Stimulated activated naive CD8-positive, alpha-beta T cell treated with anti-CD3 and anti-CD28 coated beads, Interleukin-15, amount 100 ng/mL, for 72 hours (primary cell): ENCODE results near the gene DCAF5.
A peak's percentile ranks its signal among the peaks of the same experiment; 100 is the strongest.
"Not testable (repeated sequence)": the region's sequence is repeated elsewhere in the genome, so short reads cannot be mapped to it uniquely, and the experiment has no call there.

Experiments
- ATAC-seq: fragments of 150-1000 bp; cut with Tn5 transposase; 2 replicates; pipeline ENCODE4 v1.10.0; 2021; ENCODE audit warnings: mild to moderate bottlenecking, moderate library complexity
- DNase-seq, 2 donors: peaks; one replicate each; pipeline ENCODE4 v3.0.0; 2021 to 2022
- H3K27ac Mint-ChIP-seq, 2 donors: one replicate each; pipeline ENCODE4 v1.8.0; 2022; ENCODE audit warnings: mild to moderate bottlenecking in 2 of 2, mixed read lengths in 2 of 2, moderate library complexity in 2 of 2
- H3K27me3 Mint-ChIP-seq: one replicate; pipeline ENCODE4 v1.8.0; 2022; ENCODE audit warnings: mixed read lengths
- H3K4me1 Mint-ChIP-seq: one replicate; pipeline ENCODE4 v1.8.0; 2022; ENCODE audit warnings: mild to moderate bottlenecking, mixed read lengths
- H3K4me3 Mint-ChIP-seq, 2 donors: one replicate each; pipeline ENCODE4 v1.8.0; 2022; ENCODE audit warnings: mild to moderate bottlenecking in 2 of 2, mixed read lengths in 2 of 2, moderate library complexity in 1 of 2
- H3K9me3 Mint-ChIP-seq, 2 donors: one replicate each; pipeline ENCODE4 v1.8.0; 2022; ENCODE audit warnings: mixed read lengths in 2 of 2

Gene DCAF5

GRCh38 chr14:69152902-69153151 is at the start of gene DCAF5:
Gene DCAF5, minus strand, starts transcription at chr14:69153119. Its CDS starts 141 bp downstream, at chr14:69152978.
- peak within 1 kb of the TSS; percentile 91 to 96 for H3K4me3 Mint-ChIP-seq
- peaks cover 39% of the 10 kb centered on the region for H3K4me1 Mint-ChIP-seq
- no peak for DNase-seq
- ATAC-seq: no peak
- peak within 1 kb of the TSS; percentile 98 for H3K27ac Mint-ChIP-seq
- no peaks in the 10 kb centered on the region for H3K9me3 Mint-ChIP-seq
- no peaks in the 10 kb centered on the region for H3K27me3 Mint-ChIP-seq

- DNase-seq (no peak), ATAC-seq (no peak)
- no peaks in the 10 kb centered on the region for H3K4me1 Mint-ChIP-seq
- H3K9me3 Mint-ChIP-seq: no peaks in the 10 kb centered on the region
- no peak overlapping the region for H3K27ac Mint-ChIP-seq
- no peaks in the 10 kb centered on the region for H3K27me3 Mint-ChIP-seq
- H3K4me3 Mint-ChIP-seq: no peak overlapping the region
These were observed 46.9 kb upstream of the DCAF5 start for GRCh38 chr14:69199786-69200185.

- H3K4me3 Mint-ChIP-seq: peak overlapping the region; percentile 48 to 96
- H3K9me3 Mint-ChIP-seq: no peaks in the 10 kb centered on the region
- peaks cover 39% of the 10 kb centered on the region for H3K4me1 Mint-ChIP-seq
- H3K27ac Mint-ChIP-seq: no peak overlapping the region
- DNase-seq (no peak), ATAC-seq (no peak)
- no peaks in the 10 kb centered on the region for H3K27me3 Mint-ChIP-seq
These were observed 40.8 kb upstream of the DCAF5 start for GRCh38 chr14:69193721-69194120.

DNA sequence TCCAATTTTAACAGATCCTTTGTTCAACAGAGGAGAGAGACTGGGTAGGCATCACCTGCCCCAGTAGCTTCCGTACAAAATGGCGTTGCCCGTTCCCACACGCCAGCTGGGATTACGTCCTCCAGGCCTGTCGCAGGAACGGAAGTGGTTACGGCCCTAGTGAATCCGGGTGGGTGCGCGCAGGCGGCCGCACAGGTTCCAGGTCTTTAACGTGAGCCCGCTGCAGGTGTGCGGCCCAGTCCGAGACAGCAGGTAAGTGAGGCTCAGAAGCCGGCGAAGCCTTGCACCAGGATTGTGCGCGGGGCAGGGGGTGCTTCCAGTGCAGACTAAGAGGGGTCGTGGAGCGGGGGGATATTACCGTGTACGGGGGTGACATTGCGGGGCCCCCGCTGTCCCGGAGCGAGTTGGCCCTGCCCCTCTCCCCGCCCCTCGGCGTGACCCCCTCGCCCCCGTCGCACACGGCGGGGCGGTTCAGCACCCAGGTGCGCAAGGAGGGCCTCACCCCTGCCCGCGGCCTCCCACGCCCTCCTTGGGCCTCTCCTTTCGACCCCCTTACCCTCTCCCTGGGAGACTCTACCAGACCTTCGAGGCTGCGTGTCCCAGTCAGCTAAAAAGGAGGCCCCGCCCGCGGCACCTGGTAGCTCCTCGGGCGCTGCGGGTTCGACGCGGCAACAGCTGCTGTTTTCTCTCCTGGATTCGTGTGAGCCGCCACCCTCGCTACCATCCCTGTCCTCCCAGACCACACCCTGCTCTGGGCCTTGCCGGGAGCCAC is 38.6 kb upstream of the DCAF5 start, which contains the start of gene EXD2:
TSS of gene EXD2 (plus strand) at position 159 of the 772 bp plus-strand sequence. CDS start 17,973 bp downstream, outside the sequence.
- ATAC-seq (peak; percentile 95), DNase-seq (peak; percentile 79 to 86)
- Mint-ChIP-seq H3K27me3 (no peaks in the 10 kb centered on the region), H3K9me3 (no peaks in the 10 kb centered on the region), H3K27ac (peak within 1 kb of the TSS; percentile 97 to 99), H3K4me3 (peak within 1 kb of the TSS; percentile 96 to 97), H3K4me1 (peaks cover 39% of the 10 kb centered on the region)

DNA sequence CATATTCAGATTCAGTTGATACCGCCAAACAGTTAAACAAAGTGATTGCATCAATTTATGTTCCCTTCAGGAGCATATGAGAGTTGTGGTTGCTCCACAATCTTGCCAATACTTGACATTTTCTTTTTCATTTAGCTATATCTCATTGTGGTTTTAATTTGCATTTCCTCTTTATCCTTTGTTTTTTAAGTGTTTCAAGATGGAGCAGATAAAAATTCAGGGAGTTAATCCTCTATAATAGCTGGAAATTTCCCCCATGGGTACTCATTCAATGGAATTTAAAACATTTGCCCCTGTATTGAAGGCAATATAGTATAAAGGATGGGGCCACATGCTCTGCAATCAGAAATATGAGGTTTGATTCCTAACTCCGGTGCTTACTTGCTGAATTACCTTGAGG is 37.3 kb upstream of the DCAF5 start:
- Mint-ChIP-seq H3K4me3 (peak overlapping the region in 1 of 2 donors; percentile 96), H3K4me1 (peaks cover 39% of the 10 kb centered on the region), H3K9me3 (no peaks in the 10 kb centered on the region), H3K27me3 (no peaks in the 10 kb centered on the region), H3K27ac (no peak overlapping the region)
- ATAC-seq (no peak), DNase-seq (no peak)

DNA sequence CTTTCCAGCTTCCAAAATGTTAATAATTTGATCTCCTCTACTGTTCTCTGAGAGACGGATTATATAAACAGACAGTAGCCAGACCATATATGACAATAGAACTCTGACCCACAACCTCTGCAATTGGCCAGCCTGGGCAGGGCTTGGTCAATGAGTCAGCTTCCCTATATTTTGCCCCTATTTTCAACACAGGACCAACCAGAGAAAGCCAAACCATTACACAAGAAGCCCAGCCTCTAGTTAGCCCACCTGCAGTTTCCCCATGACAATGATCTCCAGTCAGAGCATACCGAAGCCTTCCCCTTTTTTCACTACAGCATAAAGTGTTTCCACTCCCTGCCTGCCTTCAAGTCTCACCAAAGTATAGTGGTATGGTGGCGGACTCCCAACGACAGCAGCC is 30.8 kb upstream of the DCAF5 start:
- Mint-ChIP-seq H3K4me3 (no peak overlapping the region), H3K27me3 (peaks cover 8% of the 10 kb centered on the region), H3K9me3 (no peaks in the 10 kb centered on the region), H3K27ac (no peak overlapping the region), H3K4me1 (no peaks in the 10 kb centered on the region)
- no peak for DNase-seq
- ATAC-seq: no peak

DNA sequence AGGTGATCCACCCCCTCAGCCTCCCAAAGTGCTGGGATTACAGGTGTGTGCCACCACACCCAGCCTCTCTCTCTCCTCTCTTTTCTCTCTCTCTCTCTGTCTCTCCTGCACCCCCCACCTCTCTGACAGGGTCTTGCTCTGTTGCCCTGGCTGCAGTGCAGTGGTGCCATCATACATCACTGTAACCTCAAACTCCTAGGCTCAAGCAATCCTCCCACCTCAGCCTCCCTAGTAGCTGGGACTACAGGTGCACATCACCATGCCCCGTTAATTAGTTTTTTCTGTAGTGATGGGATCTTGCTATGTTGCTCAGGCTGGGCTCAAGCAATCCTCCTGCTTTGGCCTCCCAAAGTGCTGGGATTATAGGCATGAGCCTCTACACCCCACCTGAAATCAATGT is 29.7 kb upstream of the DCAF5 start:
- H3K27ac Mint-ChIP-seq: peak overlapping the region in 1 of 2 donors; percentile 3
- H3K27me3 Mint-ChIP-seq, DNase-seq, ATAC-seq, H3K4me3 Mint-ChIP-seq, H3K9me3 Mint-ChIP-seq, H3K4me1 Mint-ChIP-seq: not testable (repeated sequence)

DNA sequence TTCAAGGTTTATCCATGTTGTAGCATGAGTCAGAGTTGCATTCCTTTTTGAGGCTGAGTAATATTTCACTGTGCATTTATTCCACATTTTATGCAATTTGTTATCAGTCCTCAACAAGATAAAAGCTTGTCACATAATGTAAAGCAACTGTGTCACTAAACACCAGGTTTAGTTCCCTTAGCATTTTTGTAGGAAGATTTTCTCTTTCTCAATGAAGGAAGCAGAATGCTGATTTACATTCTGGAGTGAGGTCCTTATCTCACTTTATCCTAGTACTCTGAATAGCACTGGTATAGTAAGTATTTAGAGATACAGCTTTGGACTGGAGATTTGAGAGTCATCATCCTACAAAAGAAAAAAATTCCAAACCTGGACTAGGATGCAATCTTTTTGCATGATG is 28.6 kb upstream of the DCAF5 start:
- Mint-ChIP-seq H3K9me3 (no peaks in the 10 kb centered on the region), H3K4me3 (no peak overlapping the region), H3K27ac (no peak overlapping the region), H3K4me1 (no peaks in the 10 kb centered on the region), H3K27me3 (peaks cover 8% of the 10 kb centered on the region)
- DNase-seq (no peak), ATAC-seq (no peak)

DNA sequence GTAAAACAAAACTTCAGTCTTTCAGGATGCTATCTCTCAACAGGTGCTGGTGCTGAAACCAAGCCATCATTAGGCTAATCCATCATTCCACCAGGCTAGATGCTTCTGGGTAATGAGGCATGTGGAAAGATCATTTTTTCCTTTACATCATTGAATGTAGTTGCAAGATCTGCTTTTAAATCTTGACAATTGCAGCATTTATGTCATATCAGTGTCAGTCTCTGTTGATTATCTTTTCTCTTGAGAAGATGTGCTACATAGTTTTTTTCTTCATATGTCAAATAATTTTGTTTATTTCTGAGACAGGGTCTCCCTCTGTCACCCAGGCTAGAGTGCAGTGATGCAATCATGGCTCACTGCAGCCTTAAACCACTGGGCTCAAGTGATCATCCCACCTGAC is 22.2 kb upstream of the DCAF5 start:
- ATAC-seq (no peak), DNase-seq (no peak)
- H3K27ac Mint-ChIP-seq: no peak overlapping the region
- H3K4me1 Mint-ChIP-seq: no peaks in the 10 kb centered on the region
- H3K4me3 Mint-ChIP-seq: no peak overlapping the region
- H3K27me3 Mint-ChIP-seq: no peaks in the 10 kb centered on the region
- no peaks in the 10 kb centered on the region for H3K9me3 Mint-ChIP-seq

DNA sequence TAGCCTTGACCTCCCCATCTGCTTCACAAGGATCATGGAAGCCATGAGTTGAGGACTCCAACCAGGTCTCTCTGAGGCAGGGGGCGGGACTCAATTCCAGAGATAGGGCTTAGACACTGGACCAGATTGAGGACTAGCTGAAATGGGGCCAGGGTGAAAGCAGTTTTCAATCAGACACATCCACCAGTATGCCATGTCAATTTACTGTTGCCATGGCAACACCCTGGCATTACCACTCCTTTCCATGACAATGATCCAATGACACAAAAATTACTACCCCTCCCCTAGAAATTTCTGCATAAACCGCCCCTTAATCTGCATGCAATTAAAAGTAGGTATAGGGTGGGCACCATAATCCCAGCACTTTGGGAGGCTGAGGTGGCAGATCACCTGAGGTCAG is 18.6 kb upstream of the DCAF5 start:
- no peaks in the 10 kb centered on the region for H3K4me1 Mint-ChIP-seq
- DNase-seq: no peak
- no peak overlapping the region for H3K4me3 Mint-ChIP-seq
- no peak overlapping the region for H3K27ac Mint-ChIP-seq
- ATAC-seq: no peak
- H3K27me3 Mint-ChIP-seq: no peaks in the 10 kb centered on the region
- no peaks in the 10 kb centered on the region for H3K9me3 Mint-ChIP-seq

- no peaks in the 10 kb centered on the region for H3K27me3 Mint-ChIP-seq
- ATAC-seq (no peak), DNase-seq (no peak)
- H3K4me3 Mint-ChIP-seq: no peak overlapping the region
- no peaks in the 10 kb centered on the region for H3K9me3 Mint-ChIP-seq
- no peaks in the 10 kb centered on the region for H3K4me1 Mint-ChIP-seq
- no peak overlapping the region for H3K27ac Mint-ChIP-seq
These were observed 17.9 kb upstream of the DCAF5 start for GRCh38 chr14:69170839-69171238.

DNA sequence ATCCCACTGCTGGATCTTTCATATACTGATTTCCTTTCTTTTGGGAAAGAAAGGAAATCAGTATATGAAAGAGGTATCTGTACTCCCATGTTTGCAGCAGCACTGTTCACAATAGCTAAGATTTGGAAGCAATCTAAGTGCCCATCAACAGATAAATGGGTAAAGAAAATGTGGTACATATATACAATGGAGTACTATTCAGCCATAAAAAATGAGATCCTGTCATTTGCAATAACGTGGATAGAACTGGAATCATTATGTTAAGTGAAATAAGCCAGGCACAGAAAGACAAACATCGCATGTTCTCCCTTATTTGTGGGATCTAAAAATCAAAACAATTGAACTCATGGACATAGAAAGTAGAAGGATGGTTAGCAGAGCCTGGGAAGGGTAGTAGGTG is 12.9 kb upstream of the DCAF5 start:
- not testable (repeated sequence) for H3K4me3 Mint-ChIP-seq, DNase-seq, ATAC-seq, H3K27ac Mint-ChIP-seq, H3K4me1 Mint-ChIP-seq, H3K27me3 Mint-ChIP-seq
- peaks cover 12 to 23% of the 10 kb centered on the region in 2 donors for H3K9me3 Mint-ChIP-seq

DNA sequence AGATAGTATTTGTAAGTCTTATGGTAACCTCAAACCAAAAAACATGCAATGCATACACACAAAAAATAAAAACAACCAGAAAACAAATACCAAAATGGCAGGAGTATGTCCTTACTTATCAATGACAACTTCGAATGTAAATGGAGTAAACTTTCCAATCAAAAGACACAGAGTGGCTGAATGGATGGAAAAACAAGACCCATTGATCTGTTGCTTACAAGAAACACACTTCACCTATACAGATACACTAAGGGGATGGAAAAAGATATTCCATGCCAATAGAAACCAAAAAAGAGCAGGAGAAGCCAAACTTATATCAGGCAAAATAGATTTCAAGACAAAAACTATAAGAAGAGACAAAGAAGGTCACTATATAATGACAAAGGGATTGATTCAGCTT is 8.7 kb upstream of the DCAF5 start:
- H3K9me3 Mint-ChIP-seq: peaks cover 12 to 23% of the 10 kb centered on the region in 2 donors
- no peaks in the 10 kb centered on the region for H3K4me1 Mint-ChIP-seq
- ATAC-seq (no peak), DNase-seq (no peak)
- H3K4me3 Mint-ChIP-seq: no peak overlapping the region
- no peak overlapping the region for H3K27ac Mint-ChIP-seq
- H3K27me3 Mint-ChIP-seq: no peaks in the 10 kb centered on the region

- no peak overlapping the region for H3K27ac Mint-ChIP-seq
These were observed 3.3 kb upstream of the DCAF5 start for GRCh38 chr14:69156224-69156623.

DNA sequence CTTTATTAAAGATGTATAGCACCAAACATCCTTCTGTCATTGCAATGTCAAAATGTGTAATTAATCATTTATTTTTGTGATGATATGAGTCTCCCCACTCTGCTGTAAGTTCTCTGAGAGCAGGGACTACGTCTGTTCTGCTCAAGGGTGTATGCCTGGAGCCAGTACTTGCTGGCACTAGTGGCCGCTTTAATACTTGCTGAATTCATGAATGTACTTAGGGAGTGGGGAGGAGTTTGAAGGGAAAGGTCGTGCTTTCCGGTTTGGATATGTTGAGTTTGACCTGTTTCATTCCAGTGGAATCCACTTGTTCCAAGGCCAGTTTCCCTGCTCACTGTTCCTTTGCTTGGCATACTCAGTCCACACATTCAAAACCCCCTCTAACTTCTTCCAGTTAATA is 1.9 kb upstream of the DCAF5 start:
- no peaks in the 10 kb centered on the region for H3K9me3 Mint-ChIP-seq

More at GRCh38 chr14:69156224-69156623, 3.3 kb upstream of the DCAF5 start:
- no peak overlapping the region for H3K4me3 Mint-ChIP-seq
- no peaks in the 10 kb centered on the region for H3K27me3 Mint-ChIP-seq
- no peaks in the 10 kb centered on the region for H3K9me3 Mint-ChIP-seq
- DNase-seq: no peak
- no peak for ATAC-seq
- peaks cover 6% of the 10 kb centered on the region for H3K4me1 Mint-ChIP-seq

DNA sequence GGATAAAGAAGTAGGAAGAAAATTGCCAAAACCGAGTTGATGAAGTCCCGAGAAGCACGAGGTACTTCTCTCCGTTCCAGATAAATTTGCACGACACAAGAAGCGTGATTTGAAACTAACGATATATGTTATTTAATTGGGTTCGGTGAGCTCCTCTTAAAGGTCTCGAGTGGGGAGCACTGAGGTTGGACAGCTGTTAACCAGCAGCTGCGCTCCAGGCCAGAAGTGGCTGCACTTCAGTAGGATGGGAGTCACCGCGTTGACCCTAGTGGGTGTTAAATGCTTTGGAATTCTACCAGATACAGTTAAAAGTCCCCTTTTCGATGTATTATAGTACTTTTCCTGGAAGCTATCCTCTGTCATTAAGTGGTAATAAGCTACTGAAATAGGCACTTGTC is 953 bp upstream of the DCAF5 start:
- DNase-seq: no peak
- Mint-ChIP-seq H3K9me3 (no peaks in the 10 kb centered on the region), H3K4me3 (peak overlapping the region; percentile 91 to 96), H3K27me3 (no peaks in the 10 kb centered on the region), H3K4me1 (peaks cover 29% of the 10 kb centered on the region), H3K27ac (peak overlapping the region; percentile 63 to 80)
- ATAC-seq: no peak

More for the DNA sequence above, 1.9 kb upstream of the DCAF5 start:
- H3K27me3 Mint-ChIP-seq: no peaks in the 10 kb centered on the region
- peaks cover 20% of the 10 kb centered on the region for H3K4me1 Mint-ChIP-seq
- H3K27ac Mint-ChIP-seq: no peak overlapping the region
- ATAC-seq (no peak), DNase-seq (no peak)
- no peak overlapping the region for H3K4me3 Mint-ChIP-seq
